HEK293T (cell line): Measurements from ENCODE around the gene CTNNA3.

Experiments used
- CTCF ChIA-PET: fragments of 350-600 bp; formaldehyde crosslinking; extraction: SDS; loops from one replicate; lab custom pipeline; 2021; ENCODE audit warnings: antibody characterized with exemption, inconsistent platforms; lab: Yijun Ruan, JAX
- POLR2A ChIA-PET: fragments of 350-600 bp; formaldehyde crosslinking; extraction: SDS; loops from one replicate; lab custom pipeline; 2020; ENCODE audit warnings: antibody characterized with exemption, inconsistent platforms; lab: Yijun Ruan, JAX
- DNase-seq: peaks from one replicate; pipeline ENCODE4 v3.0.0; 2012; ENCODE audit warnings: mixed read lengths; ENCODE audit errors: extremely low spot score
- ARNT ChIP-seq: fragments of 450-650 bp; IDR thresholded peaks from 2 replicates; pipeline ENCODE4 v1.6.1; 2017; ENCODE audit warnings: mild to moderate bottlenecking
- BHLHE40 ChIP-seq: fragments of 450-650 bp; IDR thresholded peaks from 2 replicates; pipeline ENCODE4 v1.6.1; 2016; ENCODE audit warnings: mild to moderate bottlenecking, moderate library complexity, borderline replicate concordance
- CTBP1 ChIP-seq: fragments of 450-650 bp; IDR thresholded peaks from 2 replicates; pipeline ENCODE4 v1.6.1; 2016; ENCODE audit warnings: borderline replicate concordance
- ELF4 ChIP-seq: fragments of 450-650 bp; IDR thresholded peaks from 2 replicates; pipeline ENCODE4 v1.6.1; 2017; ENCODE audit warnings: antibody characterized with exemption
- FOXA1 ChIP-seq: fragments of 450-650 bp; IDR thresholded peaks from 2 replicates; pipeline ENCODE4 v1.6.1; 2016; ENCODE audit warnings: mild to moderate bottlenecking
- FOXK2 ChIP-seq: fragments of 450-650 bp; IDR thresholded peaks from 2 replicates; pipeline ENCODE4 v1.6.1; 2016; ENCODE audit warnings: mild to moderate bottlenecking
- FOXM1 ChIP-seq: fragments of 450-650 bp; IDR thresholded peaks from 2 replicates; pipeline ENCODE4 v1.6.1; 2017; ENCODE audit warnings: mild to moderate bottlenecking, borderline replicate concordance
- HDGF ChIP-seq: fragments of 450-650 bp; IDR thresholded peaks from 2 replicates; pipeline ENCODE4 v1.6.1; 2017; ENCODE audit warnings: antibody characterized with exemption, borderline replicate concordance
- L3MBTL2 ChIP-seq: fragments of 450-650 bp; conservative IDR thresholded peaks from 2 replicates; pipeline ENCODE4 v1.6.1; 2016; ENCODE audit warnings: mild to moderate bottlenecking
- LEF1 ChIP-seq: fragments of 450-650 bp; IDR thresholded peaks from 2 replicates; pipeline ENCODE4 v1.6.1; 2017; ENCODE audit warnings: mild to moderate bottlenecking, borderline replicate concordance
- NFRKB ChIP-seq: fragments of 450-650 bp; IDR thresholded peaks from 2 replicates; pipeline ENCODE4 v1.6.1; 2016; ENCODE audit warnings: mild to moderate bottlenecking, moderate library complexity
- PKNOX1 ChIP-seq: fragments of 450-650 bp; IDR thresholded peaks from 2 replicates; pipeline ENCODE4 v1.6.1; 2016
- SP1 ChIP-seq: fragments of 450-650 bp; IDR thresholded peaks from 2 replicates; pipeline ENCODE4 v1.6.1; 2017
- SUZ12 ChIP-seq: fragments of 450-650 bp; IDR thresholded peaks from 2 replicates; pipeline ENCODE4 v1.6.1; 2016; ENCODE audit warnings: mild to moderate bottlenecking
- TARDBP ChIP-seq: fragments of 450-650 bp; IDR thresholded peaks from 2 replicates; pipeline ENCODE4 v1.6.1; 2016
- ZNF384 ChIP-seq: fragments of 450-650 bp; IDR thresholded peaks from 2 replicates; pipeline ENCODE4 v1.6.1; 2016

CTNNA3 gene

GRCh38 chr10:66190413-66190812, 1505.6 kb downstream of the CTNNA3 start:
- POLR2A ChIA-PET: no interaction called here

GRCh38 chr10:66189271-66189670, 1506.7 kb downstream of the CTNNA3 start:
- ChIA-PET POLR2A (no interaction called here), CTCF (no interaction called here)
- TF ChIP-seq FOXA1 (no peak), ZNF384 (no peak), HDGF (no peak), CTBP1 (no peak), L3MBTL2 (no peak), SUZ12 (no peak), PKNOX1 (no peak), ARNT (no peak), FOXM1 (no peak), NFRKB (no peak), SP1 (no peak), FOXK2 (no peak)
- DNase-seq: no peak

More at GRCh38 chr10:66190413-66190812, 1505.6 kb downstream of the CTNNA3 start:
- no peak for DNase-seq
- CTCF ChIA-PET: no interaction called here
- TF ChIP-seq FOXM1 (no peak), BHLHE40 (no peak), HDGF (no peak), ELF4 (no peak), ARNT (no peak), ZNF384 (no peak), NFRKB (no peak), SP1 (no peak), LEF1 (no peak), TARDBP (no peak), CTBP1 (no peak), FOXK2 (no peak), PKNOX1 (no peak), L3MBTL2 (no peak)

DNA sequence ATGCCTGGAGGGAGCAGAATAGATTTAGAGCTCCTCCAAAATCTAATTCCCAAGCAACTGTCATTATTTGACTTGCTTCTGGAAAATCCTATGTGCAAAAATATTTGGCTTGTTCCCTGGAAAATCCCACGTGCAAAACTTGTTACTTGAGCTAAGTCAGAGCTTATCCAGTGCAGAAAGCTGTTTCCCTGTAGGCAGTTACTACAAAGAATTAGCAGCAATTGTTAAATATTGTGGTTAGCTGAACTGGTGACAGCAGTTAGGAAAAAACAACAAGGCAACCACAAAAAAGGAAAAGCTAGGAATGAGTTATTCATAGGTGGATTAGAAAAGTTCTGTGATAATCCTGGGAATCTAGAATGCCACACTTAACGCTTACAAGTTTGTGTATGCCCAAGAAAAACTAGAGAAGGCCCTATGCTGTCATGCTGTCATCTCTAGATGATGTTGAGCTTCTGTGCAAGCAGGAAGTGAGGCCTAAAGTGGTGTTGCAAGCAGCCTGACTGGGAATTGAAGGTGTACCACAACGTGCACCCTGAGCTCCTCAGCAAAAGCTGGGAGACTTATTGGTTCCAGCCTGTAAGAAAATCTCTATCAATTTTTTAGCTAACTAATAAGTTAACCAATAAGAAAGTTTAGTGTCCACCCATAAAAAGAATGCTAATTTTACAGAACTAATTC, 1508.8 kb downstream of the CTNNA3 start:
- ChIA-PET POLR2A (no interaction called here), CTCF (no interaction called here)
- TF ChIP-seq SP1 (no peak), LEF1 (no peak), L3MBTL2 (no peak), FOXA1 (no peak), NFRKB (no peak)
- DNase-seq: no peak

GRCh38 chr10:66183028-66183427, 1513.0 kb downstream of the CTNNA3 start:
- CTCF ChIA-PET: no interaction called here
- POLR2A ChIA-PET: no interaction called here
- TF ChIP-seq ARNT (no peak), FOXA1 (no peak), LEF1 (no peak), TARDBP (no peak), FOXM1 (no peak), SUZ12 (no peak), ELF4 (no peak), FOXK2 (no peak), BHLHE40 (no peak), SP1 (no peak), NFRKB (no peak), L3MBTL2 (no peak), PKNOX1 (no peak), CTBP1 (no peak), HDGF (no peak), ZNF384 (no peak)
- no peak for DNase-seq

GRCh38 chr10:66180581-66181318, 1515.2 kb downstream of the CTNNA3 start:
- ChIA-PET CTCF (no interaction called here), POLR2A (no interaction called here)
- TF ChIP-seq TARDBP: no peak
- TF ChIP-seq ZNF384: no peak
- no peak for TF ChIP-seq HDGF
- no peak for TF ChIP-seq NFRKB
- no peak for TF ChIP-seq SUZ12
- no peak for TF ChIP-seq ELF4
- no peak for TF ChIP-seq BHLHE40
- TF ChIP-seq L3MBTL2: no peak
- no peak for TF ChIP-seq FOXM1
- no peak for TF ChIP-seq SP1
- TF ChIP-seq LEF1: no peak
- TF ChIP-seq ARNT: no peak
- no peak for TF ChIP-seq FOXA1
- no peak for TF ChIP-seq CTBP1
- no peak for TF ChIP-seq PKNOX1
- TF ChIP-seq FOXK2: no peak
- DNase-seq: peak; percentile 23
